ENCODE data around the gene FLNB.

Gene FLNB

DNA sequence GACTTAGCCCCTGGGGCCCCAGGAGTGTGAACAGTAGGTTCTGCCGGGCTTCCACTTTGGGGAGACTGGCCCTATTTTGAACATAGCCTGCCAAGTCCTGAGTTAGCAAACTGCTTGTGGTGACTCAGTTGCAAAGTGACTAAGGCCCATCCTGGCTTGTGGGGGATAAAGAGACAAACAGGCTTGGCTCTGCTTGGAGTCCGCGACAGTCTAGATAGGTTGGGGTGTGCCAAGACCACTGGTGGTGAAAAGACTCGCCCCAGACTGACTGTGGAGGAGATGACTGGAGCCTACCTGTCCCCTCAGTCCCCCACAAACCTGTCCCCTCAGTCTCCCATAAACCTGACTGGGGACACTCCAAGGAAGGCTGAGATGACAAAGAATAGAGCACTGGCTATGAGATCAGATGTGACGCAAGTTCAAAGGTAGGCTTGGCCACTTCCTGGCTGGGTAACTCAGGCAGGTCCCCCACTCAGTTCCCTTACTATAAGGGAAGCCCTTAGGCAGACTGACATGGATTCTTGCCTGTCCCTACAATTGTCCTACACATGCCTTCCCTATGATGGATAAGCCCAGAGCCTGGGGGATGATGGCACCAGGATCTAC, 198.3 kb downstream of the FLNB start:
- peak; percentile 67 for DNase-seq (ENCODE audit: low spot score)

DNA sequence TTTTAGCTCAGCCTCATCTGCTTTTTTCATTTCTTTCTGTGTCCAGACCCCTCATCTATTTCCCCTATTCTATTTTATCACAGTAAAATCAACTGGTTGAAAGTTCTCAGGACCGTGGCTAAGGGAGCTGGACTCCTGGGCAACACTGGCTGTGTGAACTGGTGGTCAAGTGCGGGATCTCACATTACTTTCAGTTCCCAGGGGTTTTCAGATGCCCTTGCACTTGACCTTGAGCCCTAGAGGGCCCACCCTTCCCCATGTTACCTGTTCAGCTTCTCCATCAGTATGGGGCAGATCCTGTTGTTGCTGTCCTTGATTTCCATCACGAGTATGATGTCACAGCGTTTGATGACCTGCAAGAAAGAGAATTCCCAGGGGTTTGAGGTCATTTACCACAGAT, 199.7 kb downstream of the FLNB start:
- DNase-seq (ENCODE audit: low spot score), result no peak

DNA sequence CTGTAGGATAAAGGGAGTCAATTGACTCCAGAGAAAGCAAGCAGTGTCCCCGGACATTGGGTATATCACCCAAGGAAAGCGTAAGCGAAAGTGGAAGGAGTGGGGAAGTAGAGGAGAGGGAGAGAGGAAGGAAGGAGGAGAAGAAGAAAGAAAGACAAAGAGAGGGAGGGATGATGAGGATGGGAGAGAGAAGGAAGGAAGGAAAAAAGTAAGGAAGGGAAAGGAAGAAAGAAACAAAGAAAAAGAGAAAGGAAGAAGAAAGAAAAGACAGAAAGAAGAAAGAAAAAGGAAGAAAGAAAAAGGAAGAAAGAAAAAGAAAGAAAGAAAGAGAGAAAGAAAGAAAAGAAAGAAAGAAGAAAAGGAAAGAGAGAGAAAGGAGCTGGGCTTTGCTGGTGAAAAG, 201.7 kb downstream of the FLNB start:
- no peak for DNase-seq (ENCODE audit: low spot score)

DNA sequence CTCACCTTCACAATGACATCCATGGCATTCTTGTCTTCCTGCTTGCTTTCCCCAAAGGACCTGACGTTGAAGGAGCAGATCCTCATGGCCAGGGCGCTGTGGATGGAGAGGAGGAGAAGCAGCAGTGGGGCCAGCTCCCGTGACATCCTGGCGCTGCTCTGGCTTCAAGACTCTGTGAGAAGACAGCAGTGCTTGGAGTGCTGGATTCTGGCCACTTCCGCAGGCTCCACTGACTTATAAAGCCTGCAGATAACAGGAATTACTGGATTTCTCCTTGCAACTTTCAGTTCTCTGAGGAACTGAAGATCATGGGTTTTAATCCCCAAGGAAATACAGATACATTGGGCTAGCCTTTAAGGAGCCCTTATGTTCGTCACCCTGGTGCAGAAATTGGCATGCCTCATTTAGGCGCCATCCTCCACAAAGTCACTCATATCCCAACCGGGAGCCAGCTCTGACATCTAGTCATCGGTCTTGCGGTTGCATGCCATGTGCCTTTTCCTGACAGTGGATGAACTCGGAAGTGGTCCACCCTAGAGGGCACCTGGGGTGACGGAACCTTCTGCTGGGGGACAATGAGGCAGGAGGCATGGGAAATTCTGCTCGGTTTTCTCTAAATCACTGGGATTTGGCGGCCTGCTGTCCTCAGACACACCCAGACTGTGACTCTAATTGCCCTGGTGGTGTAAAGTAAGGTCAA, 202.7 kb downstream of the FLNB start, which contains the start of gene DNASE1L3:
DNASE1L3 (minus strand) TSS at position 212 of the 700 bp plus-strand sequence; CDS start at position 146, 66 bp downstream.
- DNase-seq (ENCODE audit: low spot score), result no peak

DNA sequence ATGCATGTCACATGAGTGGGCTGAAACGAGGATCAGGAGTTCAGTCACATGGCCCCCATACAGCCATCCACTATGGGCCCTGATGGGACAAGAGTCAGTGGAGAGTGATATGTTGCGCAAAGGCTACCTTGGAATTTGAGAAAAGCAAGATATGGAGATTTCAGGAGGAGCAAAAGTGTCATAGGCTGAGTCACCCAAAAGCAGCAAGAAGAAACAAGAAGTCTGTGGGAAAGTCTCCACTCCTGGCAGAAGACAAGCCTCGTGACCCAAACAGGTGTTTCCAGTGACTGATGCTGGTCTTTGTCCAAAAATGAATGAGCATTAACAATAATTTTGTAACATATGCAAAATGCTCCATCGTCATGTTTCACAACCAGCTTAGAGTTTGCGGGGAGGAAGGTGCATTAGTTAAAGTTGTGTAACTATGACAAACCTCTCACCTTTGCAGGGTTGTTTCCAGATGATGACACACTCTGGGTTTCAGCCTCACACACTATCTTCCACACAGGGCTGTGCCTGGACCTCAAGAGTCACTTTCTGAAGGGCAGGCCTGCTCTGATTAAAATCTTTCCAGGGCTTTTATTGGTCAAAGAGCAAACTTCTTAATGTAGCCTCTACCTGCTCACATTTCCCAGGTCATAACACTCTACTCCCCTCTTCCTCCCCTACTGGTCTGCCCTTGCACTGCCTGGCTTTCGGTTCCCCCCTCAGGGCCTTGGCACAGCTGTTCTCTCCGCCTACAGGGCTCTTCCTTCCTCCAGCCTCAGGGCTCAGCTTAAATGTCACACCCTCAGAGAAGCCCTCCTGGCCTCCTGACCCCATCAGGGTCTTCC, 206.5 kb downstream of the FLNB start:
- DNase-seq (ENCODE audit: low spot score), result no peak

DNA sequence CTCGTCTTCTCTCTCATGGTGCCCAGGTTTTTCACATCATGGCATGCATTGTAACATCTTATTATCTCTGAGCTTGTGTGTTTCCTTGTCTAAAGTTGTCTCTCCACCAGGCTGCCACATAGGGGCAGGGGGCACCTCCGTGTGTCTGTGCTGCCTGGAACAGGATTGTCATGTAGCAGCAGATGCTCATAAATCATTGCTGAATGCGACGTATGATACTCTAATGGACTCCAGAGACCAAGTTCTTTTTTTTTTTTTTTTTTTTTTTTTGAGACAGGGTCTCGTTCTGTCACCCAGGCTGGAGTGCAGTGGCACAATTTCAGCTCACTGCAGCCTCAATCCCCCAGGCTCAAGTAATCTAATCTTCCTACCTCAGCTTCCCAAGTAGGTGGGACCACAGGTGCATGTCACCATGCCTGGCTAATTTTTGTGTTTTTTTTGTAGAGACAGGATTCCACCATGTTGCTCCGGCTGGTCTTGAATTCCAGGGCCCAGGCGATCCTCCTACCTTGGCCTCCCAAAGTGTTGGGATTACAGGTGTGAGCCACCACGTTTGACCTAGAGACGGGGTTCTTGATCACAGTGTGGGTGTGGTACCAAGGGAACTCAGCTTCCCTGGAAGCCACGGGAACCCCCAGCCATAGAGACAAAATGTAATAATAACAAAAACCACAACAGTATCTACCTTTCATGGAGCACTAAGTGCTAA, 207.2 kb downstream of the FLNB start:
- no peak for DNase-seq (ENCODE audit: low spot score)

DNA sequence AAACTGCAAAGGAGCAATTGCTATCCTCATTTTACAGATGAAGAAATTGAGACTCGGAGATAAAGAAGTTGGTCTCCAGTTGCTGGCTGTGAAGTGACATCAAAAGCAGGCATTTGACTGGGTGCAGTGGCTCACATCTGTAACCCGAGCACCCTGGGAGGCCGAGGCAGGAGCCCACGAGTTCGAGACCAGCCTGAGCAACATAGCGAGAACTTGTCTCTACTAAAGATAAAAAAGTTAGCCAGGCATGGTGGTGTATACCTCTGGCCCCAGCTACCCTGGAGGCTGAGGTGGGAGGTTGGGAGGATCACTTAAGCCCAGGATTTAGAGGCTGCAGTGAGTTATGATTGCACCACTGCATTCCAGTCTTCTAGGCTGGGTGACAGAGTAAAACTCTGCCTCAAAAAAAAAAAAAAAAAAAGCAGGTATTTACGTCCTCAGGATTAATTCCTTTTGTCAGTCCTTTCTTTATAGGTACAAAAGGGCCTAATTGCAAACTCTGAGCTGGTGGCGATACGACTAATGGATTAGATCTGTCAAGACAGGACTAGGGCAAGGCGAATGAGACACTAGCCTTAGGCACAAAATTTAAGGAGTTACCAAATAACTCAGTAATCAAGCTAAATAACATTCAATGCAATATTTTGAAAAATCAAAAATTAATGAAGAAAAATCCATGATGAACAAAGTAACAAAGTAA, 208.4 kb downstream of the FLNB start:
- no peak for DNase-seq (ENCODE audit: low spot score)

DNA sequence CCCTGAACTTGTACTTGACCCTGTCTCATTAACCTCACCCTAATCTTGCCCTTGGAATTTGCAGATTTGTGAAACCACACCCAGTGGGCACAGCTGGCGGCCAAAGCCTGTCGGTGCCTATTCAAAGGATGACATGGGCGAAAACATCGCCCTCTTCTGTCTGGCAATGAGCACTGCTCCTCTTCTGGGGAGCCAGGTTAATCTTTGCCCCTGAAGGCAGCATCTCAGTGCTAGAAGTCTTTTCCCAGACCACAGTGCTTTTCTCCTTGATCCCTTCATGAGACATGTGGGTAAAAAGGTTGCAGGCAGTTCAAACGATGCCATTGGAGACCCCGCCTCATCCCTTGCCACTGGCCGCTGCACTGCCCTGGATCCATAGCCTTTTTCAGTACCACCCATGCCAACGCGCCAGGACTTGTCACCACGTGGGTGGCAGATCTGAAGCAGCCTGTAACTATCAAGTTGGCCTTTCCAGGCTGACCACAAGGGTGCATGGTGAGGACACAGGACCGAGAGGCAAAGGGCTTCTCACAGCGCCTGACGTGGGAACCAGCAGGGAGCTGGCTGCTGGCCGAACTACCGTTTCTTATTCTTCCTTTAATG, 209.1 kb downstream of the FLNB start:
- DNase-seq (ENCODE audit: low spot score), result peak; percentile 75

DNA sequence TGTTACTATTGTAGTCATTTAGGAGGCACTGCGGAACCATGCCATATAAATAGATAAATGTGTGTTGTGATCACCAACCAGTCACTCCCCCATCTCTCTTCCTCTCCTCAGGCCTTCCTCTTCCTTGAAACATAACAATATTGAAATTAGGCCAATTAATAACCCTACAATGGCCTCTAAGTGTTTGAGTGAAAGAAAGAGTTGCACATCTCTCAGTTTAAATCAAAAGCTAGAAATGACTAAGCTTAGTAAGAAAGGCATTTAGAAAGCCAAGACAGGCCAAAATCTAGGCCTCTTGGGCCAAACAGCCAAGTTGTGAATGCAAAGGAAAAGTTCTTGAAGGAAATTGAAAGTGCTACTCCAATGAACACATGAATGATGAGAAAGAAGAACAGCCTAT, 210.7 kb downstream of the FLNB start:
- DNase-seq (ENCODE audit: low spot score), result no peak
